ENCODE data around the gene NUDT16.
"Not testable (repeated sequence)": the region's sequence is repeated elsewhere in the genome, so short reads cannot be mapped to it uniquely, and the experiment has no call there.

Gene NUDT16

DNA sequence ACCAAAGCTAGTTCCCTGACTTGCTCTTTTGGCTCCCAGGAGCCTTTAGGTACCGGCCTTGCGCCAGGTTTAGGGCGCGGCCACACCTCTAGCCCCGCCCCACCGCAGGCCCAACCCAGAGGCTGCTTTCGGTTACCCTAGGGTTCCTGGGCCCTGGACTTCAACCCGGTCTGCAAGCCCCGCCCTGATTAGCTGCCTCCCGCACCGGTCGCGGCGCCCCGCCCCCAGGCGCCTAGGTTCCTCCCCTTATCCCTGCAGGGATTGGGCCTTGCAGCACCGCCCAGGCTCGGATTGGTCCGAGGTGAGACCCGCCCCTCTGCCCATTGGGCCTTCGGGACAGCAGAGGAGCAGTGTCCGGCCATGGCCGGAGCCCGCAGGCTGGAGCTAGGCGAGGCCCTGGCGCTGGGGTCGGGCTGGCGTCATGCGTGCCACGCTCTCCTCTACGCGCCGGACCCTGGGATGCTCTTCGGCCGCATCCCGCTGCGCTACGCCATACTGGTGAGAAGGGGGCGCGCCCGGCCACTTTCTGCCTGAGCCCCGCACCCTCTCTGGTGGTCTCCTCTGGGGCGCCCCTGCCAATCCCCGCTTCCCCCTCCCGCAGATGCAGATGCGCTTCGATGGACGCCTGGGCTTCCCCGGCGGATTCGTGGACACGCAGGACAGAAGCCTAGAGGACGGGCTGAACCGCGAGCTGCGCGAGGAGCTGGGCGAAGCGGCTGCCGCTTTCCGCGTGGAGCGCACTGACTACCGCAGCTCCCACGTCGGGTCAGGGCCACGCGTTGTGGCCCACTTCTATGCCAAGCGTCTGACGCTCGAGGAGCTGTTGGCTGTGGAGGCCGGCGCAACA, at the start of gene NUDT16:
Gene NUDT16 (plus strand): TSS at position 330 of the 847 bp plus-strand sequence. CDS start 31 bp downstream, at position 361.
- DNase-seq: peak; percentile 48

DNA sequence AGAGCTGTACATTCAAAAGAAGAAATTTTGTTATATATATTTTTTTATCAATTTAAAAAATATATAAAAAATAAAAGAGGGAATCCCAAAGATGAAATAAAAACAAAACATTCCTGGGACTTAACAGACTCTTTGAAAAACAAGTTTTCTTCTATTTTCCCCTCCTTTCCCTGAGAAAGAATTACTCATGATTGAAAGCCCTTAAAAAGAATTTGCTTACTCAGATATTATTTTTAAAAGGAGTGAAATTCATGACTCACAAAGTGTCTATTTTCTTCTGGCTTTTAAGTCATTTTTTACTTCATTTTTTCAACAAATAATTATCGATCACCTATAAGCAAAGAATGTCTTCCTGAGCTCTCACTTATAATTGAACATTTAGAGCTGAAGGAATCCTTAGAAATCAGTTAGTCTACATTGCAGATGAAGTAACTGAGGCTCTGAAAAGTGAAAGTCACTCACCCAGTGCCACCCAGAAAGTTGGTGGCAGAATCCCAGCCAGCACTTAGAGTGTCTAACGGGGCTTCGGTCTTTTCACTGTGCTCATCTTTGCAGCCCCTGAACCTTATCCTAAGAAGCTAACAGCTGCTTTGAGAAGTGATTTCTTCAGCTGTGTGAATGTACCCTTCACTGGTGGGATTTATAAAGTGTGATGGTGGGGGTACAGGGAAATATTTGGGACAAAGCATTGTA, 42.5 kb upstream of the NUDT16 start:
- no peak for DNase-seq

DNA sequence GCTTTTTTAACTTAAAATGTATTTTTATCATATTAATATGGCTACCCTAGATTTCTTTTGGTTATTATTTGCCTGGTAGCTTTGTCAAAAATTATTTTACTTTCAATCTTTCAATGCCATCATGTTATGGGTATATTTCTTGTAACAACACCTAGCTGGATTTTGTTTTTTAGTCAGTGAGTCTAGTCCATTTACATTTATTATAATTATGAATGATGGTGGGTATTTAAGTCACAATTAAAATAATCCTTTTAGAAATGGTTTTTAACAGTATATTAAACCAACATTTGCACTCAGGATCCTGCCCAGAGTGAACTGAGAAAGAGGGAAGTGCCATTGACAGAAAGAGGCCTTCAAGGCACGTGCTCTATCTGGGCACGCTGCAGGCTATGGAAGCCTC, 39.8 kb upstream of the NUDT16 start:
- DNase-seq: no peak

DNA sequence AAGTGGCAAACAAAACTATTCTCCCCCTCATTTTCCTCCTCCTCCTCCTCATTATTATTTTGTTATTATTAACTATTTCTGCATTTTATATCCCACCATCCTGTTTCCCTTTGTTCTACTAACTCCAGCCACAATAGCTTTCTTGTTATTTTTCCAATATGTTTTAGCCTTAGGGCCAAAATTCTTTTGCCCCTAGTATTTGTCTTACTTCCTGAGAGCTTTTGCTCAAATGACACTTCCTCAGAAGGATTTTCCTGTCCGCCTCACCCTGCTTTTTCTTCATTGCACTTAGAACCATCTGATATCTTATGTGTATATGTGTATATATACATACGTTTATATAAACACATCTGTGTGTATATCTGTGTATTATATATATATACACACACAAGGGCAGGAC, 32.7 kb upstream of the NUDT16 start:
- DNase-seq: no peak

DNA sequence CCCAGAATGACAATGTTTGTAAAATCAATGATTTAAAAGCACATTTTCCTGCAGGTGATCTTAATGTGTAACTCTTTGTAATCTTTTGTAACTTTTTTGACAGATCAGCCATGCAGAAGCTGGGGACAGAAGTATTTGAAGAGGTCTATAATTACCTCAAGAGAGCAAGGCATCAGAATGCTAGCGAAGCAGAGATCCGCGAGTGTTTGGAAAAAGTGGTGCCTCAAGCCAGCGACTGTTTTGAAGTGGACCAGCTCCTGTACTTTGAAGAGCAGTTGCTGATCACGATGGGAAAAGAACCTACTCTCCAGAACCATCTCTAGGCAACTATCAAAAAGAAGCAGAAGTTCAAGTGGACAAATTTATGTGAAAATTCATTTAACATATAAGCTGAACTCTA, 32.1 kb upstream of the NUDT16 start:
- no peak for DNase-seq

DNA sequence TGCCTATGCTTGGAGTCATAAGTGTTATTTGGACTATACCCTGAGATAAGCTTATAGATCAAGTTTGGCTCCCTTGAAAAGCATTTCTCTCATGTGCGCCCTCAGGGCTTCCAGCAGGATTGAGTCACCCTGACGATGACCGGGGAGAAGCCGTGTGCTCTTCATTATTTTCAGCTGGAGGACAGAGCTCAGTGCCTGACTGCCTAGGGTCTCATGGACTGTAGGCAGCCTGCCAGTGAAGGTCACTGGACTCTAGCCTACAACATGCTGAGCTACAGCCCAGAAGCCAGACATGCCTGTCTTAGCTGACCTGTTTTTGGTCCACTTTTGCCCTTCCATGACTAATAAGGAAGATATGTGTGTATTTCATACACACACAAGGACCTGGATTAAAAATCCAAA, 31.6 kb upstream of the NUDT16 start:
- no peak for DNase-seq

DNA sequence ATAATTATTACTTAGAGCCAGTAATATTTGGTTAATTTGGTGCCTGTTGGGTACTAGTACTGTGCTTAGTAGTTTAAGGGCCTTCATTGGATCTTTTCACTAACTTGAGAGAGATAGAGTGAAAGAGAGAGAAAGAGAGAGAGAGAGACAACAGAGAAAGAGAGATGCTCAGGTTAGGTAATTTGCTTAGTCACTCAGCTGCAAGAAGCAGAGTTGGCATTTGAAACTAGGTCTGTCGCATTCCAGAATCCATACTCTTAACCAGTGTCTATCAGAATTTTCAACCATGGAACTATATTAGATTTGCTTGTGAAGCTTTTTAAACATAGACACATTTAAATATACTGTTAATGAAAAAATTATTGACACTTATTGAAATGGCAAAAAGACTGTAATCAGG, 31.1 kb upstream of the NUDT16 start:
- DNase-seq: no peak

DNA sequence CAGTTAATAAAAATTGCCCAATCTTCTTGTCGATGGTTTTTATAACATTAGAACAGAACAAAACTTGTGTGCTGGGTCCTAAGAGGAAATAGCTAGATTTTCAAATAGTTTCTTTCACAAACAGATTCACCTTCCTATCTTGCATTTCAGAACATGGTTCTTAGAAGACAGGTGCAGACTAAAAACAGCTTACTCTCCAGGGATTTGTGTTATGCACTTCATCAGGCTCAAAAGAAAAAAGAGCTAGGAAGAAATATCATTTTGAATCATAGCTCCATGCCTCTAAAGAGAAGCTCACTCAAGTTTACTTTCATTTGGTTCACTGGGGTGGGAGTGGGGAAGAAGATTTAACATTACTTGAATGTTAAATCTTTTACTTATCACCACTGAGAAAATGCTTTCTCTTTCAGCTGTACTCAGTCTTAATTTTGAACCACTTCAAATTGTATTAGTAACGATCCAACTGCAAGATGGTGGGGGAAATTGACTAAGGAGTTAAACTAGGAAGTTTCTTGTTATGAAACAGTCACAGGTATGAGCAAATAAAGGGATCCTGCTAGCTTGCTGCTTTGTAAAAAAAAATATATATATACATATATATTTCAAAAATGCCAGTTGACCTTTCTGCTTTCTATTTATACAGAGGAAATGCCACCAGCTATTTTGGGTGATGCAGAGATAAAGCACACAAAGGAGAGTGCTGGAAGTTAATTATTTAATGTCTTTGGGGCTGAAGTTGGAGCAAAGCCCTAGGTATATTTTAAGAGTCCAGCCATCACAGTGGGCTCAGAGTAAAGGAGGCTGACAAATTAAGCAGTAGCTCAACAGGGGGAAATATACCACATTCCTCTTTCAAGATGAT, 28.3 kb upstream of the NUDT16 start:
- no peak for DNase-seq

DNA sequence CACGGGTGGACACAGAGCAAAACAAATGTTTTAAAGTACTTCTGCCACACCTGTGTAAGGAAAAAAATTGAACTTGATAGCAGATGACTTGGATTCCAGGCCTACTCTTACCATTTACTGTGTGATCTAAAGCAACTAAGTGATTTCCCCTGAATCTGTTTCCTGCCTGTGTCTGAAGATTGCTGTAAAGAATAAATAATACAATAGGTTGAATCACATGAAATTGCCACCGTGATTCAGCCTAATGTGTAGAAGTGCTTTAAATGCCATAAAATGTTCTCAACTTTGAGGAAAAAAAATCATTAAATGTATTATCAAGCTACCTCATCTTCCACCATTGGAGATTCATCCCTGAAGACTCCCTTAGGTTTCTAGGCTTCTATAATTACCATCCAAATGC, 27.6 kb upstream of the NUDT16 start:
- no peak for DNase-seq

DNA sequence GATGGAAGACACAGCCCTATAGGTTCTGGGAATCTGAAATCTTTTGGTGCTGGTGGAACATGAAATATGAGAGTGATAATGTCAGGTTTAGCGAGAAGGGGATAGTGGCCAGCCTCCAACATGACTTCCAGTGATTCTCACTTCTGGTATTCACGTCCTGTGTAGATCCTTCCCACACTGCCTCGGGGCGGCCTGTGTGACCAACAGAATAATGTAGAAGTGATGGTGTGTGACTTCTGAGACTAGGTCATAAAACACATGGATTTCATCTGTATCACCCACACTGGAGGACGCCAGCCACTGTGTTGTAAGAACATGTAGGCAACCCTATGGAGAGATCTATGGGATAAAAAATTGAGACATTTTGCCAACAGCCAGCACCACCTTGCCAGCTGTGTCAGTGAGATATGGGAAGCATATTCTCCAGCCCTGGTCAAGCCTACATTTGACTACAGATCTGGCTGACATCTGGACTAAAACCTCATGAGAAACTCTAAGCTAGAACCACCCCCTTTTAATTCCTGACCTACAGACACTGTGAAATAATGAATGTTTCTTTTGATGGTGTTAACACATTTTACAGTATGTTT, 25.5 kb upstream of the NUDT16 start:
- DNase-seq: no peak

DNA sequence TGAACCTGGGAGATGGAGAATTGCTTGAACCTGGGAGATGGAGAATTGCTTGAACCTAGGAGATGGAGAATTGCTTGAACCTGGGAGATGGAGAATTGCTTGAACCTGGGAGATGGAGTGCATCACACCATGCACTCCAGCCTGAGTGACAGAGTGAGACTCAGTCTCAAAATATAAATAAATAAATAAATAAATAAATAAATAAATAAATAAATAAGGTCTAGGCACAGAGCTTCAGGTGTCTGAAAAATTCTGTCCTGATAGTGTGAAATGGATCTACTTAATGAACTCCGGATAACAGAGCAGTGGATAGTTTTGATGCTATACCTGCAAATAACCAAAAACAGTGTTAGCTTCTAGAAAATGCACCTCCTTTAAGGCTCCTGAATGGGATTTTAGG, 24.3 kb upstream of the NUDT16 start:
- no peak for DNase-seq

DNA sequence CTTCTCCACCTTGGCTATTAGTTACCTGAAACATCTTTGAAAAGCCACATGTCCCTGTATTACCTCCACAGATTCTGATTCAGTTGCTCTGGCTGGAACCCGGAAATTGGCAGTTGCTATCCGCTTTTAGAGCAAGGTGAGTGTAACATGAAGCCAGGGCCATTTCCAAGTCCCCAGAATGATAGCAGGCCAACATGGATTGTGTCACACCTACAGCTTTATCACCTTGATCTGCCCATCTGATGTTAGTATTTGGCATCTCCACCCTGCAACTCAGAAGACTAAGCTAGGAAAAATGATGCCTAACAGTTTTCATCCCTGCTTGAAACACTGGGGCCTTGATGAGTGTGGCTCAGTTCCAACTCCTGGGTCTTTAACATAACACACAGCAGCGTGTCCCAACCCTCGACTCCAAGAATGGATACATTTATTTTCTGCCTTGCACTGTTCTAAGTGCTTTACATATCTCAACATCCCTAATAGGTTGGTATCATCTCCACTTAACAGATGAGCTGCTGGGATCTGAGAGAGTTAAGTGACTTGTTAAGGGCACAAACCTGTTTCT, 21.3 kb upstream of the NUDT16 start:
- DNase-seq: no peak

DNA sequence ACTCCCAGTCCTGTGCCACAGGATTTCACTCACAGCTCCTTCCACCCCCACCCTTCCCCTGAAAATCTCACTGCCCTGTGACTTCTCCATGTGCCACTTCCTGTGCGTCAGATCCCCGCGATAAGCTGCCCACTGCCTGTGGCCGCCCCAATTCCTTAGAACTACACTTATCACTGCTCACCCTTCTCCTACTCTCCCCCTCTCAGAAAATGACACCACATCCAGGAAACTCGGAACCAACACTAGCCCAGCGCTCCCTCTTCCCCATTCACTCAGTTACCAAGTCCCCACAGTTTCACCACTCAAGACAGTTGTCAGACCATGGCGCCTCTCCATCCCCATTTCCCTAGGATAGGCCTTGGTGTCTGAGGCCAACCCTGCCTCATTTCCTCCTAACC, 20.5 kb upstream of the NUDT16 start:
- not testable (repeated sequence) for DNase-seq

DNA sequence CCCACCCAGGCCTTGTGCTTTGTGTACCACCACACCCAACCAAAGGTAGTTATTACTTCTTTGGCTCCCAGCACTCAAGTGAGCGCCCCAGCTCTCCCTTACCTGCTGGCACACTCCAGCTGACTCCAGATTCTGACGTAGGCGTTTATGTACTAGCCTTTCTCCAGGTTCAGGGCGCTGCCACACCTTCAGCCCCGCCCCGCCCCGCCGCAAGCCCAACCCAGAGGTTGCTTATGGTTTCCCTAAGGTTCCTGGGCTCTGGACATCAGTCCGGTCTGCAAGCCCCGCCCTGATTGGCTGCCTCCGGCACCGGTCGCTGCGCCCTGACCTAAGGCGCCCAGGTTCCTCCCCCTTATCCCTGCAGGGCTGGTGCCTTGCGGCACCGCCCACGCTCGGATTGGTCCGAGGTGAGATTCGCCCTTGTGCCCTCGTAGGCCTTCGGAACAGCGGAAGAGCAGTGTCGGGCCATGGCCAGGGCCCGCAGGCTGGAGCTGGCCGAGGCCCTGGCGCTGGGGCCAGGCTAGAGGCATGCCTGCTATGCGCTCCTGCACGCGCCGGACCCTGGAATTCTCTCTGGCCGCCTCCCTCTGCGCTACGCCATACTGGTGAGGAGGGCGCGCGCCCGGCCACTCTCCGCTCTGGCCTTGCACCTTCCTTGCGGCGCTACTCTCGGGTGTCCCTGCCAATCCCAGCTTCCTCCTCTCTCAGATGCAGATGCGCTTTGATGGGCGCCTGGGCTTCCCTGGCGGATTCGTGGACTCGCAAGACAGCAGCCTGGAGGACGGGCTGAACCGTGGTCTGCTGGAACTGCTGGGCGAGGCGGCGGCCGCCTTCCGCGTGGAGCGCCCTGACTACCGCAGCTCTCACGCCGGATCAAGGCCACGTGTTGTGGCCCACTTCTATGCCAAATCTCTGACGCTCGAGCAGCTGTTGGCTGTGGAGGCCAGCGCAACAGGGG, 19.8 kb upstream of the NUDT16 start:
- no peak for DNase-seq

DNA sequence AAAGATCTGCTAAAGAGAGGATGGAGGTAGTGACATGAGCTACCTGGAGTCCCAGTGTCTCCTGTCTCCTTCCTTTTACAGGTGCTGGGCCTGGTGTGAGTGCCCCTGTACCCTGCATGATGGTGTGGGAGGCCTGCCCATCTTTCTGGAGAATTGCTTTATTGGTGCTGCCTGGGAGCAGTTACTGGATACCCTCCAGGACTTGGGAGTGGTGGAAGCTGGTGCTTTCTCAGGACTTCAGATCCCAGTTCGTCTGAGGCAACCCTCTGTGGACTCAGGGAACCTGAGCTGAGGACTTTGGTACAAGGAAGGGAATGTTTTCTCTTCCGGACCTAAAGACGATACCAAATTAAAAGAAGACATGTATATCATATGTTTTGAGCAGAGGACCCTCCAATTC, 18.3 kb upstream of the NUDT16 start:
- DNase-seq: no peak

DNA sequence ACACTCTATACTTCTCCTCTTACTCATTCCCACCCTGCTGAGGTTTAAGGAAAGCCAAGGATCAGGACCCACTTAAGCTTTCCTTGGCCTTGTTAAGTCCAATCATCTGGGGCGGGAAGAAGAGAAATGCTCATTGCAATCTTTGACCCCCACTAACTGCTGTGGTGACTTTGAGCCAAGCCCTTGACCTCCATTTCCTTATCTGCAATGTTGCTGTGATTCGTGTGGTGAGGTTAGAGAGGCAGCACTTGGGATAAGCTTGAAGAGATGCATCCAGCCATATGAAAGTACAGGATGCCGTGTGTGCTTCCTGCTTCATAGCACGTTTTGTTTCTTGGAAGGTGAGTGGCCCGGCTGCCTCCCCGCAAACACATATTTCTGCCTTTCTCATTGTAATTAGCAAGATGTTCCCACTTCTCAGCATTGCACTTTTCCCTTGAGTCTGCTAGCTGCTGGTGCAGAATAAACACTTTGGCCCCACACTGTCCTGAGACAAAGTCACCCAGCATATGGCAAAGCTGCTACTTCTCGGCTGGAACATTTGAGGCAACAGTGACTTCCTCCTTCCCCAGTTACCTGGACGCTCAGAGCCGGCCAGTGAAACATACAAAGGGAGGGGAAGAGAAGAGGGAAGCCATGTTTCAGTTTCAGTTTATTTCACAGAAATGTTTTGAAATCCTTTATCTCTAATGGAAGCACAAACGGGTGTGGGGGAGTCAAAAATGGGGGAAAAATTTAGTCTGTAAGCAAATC, 10.5 kb upstream of the NUDT16 start:
- DNase-seq: no peak

DNA sequence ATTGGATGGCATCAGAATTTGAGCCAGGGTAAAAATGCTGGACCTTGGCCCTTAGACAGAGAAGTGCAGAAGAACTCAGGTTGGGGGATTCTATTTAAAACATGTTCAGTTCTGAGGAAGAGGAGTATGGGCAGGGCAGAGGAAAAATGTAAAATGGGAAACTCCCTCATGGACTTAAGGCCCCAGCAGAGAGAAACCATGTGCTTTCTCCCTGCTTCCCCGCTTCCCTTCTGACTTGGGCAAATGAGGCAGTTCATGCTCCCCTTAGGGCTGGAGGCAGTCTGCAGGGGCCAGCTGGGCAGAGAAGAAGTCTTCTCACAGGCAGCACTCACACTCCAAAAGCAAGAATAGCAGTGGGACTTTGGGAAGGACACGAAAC, 9.9 kb upstream of the NUDT16 start:
- DNase-seq: no peak

DNA sequence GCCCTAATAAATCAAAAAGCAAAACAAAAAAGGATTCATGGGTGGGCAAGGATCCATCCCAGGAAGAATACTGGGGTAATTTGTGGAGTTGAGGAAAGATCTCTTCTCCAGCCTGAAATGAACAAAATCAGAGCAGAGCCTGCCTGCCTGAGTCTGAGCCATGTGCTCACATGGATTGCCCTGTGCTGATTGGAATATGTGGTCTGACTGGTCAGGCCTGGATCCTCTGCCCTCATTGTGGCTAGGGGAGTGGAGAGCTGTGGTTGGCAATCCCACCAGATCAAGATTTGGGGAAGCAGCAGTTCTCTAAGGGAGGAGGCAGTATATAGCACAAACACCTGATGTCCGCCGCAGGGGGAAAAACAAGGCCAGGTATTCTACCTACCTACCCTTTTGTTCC, 6.8 kb upstream of the NUDT16 start:
- no peak for DNase-seq

DNA sequence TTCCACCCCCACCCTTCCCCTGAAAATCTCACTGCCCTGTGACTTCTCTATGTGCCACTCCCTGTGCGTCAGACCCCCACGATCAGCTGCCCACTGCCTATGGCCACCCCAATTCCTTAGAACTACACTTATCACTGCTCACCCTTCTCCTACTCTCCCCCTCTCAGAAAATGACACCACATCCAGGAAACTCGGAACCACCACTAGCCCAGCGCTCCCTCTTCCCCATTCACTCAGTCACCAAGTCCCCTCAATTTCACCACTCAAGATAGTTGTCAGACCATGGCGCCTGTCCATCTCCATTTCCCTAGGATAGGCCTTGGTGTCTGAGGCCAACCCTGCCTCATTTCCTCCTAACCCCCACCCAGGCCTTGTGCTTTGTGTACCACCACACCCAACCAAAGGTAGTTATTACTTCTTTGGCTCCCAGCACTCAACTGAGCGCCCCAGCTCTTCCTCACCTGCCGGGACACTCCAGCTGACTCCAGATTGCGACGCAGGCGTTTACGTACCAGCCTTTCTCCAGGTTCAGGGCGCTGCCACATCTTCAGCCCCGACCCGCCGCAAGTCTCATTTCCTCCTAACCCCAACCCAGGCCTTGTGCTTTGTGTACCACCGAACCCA, 641 bp upstream of the NUDT16 start:
- not testable (repeated sequence) for DNase-seq

DNA sequence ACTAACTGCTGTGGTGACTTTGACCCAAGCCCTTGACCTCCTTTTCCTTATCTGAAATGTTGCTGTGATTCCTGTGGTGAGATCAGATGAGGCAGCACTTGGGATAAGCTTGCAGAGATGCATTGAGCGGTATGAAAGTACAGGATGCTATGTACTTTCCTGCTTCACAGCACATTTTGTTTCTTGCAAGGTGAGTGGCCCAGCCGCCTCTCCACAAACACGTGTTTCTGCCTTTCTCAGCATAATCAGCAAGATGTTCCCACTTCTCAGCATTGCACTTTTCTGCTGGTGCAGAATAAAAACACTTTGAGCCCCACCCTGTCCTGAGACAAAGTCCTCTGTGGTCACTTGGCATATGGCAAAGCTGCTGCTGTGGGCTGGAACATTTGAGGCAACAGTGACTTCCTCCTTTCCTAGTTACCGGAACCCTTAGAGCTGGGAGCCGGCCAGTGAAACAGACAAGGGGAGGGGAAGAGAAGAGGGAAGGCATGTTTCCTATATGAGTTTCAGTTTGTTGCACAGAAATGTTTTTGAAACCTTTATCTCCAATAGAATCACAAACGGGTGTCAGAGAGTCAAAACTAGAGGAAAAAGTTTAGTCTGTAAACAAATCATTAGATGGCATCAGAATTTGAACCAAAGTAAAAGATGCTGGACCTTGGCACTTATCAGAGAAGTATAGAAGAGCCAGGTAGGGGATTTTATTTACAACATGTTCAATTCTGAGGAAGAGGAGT, 5.0 kb downstream of the NUDT16 start:
- DNase-seq: peak; percentile 10

All from SIG-M5 (cell line).